Measurements from ENCODE around the gene LRRN2. TPM values are rescaled to one million over a fixed set of nuclear protein-coding genes. Genes with fewer than 3 reads are reported as not detected.

The LRRN2 gene
- total RNA-seq, 2 donors from 2014 or later = 11.4 to 16.2 TPM

DNA sequence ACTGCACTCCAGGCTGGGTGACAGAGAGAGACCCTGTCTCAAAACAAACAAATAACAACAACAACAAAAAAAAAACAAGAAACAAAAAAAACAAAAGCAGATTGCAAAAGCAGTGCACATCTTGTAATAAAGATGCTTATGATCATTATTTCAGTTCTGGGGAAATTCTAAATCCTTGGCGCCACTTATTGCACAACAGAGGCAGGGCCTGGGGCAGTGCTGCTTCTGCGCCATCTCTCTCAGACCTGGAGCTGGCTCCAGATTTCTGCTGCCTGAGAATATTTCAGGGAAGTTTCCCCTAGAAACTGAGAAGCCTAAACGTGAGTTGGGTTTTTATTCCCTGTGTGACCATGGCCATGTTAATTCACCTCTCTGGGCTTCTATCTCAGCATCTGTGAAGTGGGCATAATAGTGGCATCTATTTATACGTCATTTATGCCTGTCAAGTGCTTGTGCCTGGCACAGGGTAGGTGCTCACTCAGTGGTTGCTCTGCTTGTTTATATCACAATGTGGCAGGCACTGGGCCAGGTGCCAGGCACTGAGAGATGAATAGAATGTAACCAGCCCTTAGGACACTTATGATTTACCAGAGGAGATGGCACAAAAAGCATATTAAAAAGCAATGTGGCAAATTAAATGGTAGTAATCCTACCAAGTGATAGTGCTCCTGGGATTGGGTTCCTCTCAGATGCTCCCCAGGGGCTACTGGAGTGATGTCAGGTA, 101.5 kb downstream of the LRRN2 start:
- no peaks in the 10 kb centered on the region for H3K4me1 ChIP-seq (ENCODE audit: control insufficient read depth, insufficient read depth, low read length)
- H3K4me3 ChIP-seq (ENCODE audit: low read length) = no peak overlapping the region
- H3K27ac ChIP-seq (ENCODE audit: low read depth, low read length) = no peak overlapping the region
- no peaks in the 10 kb centered on the region for H3K36me3 ChIP-seq (ENCODE audit: control insufficient read depth, insufficient read depth, low read length)
- H3K27me3 ChIP-seq (ENCODE audit: control insufficient read depth, insufficient read depth, low read length, poor library complexity, severe bottlenecking) = no peaks in the 10 kb centered on the region
- H3K9me3 Mint-ChIP-seq = no peaks in the 10 kb centered on the region
- 90 to 91% methylated on average over 4 of the region's 4 CpGs for WGBS, 2 experiments (ENCODE audit: insufficient coverage in 1 of 2, insufficient read length in 1 of 2)
- no peaks in the 10 kb centered on the region for H3K9me3 ChIP-seq (ENCODE audit: control insufficient read depth, low read length)
- H3K27ac Mint-ChIP-seq = no peak overlapping the region
- no peak overlapping the region for H3K9ac ChIP-seq (ENCODE audit: extremely low read depth, low read length, poor library complexity, severe bottlenecking)
- no peaks in the 10 kb centered on the region for H3K27me3 Mint-ChIP-seq (ENCODE audit: insufficient read depth)
- H3K36me3 Mint-ChIP-seq (ENCODE audit: low read depth) = no peaks in the 10 kb centered on the region
- no peaks in the 10 kb centered on the region for H3K4me1 Mint-ChIP-seq
- H3K4me3 Mint-ChIP-seq = no peak overlapping the region
- no peak for TF ChIP-seq CTCF (conservative IDR thresholded peaks at IDR 0.05)
- no peak for DNase-seq

GRCh38 chr1:204581759-204582158, 103.8 kb downstream of the LRRN2 start:
- no peak overlapping the region for H3K27ac Mint-ChIP-seq
- no peaks in the 10 kb centered on the region for H3K36me3 Mint-ChIP-seq (ENCODE audit: low read depth)
- H3K4me3 Mint-ChIP-seq = no peak overlapping the region
- H3K36me3 ChIP-seq (ENCODE audit: control insufficient read depth, insufficient read depth, low read length) = no peaks in the 10 kb centered on the region
- H3K4me3 ChIP-seq (ENCODE audit: low read length) = no peak overlapping the region
- no peaks in the 10 kb centered on the region for H3K27me3 ChIP-seq (ENCODE audit: control insufficient read depth, insufficient read depth, low read length, poor library complexity, severe bottlenecking)
- H3K9me3 Mint-ChIP-seq = no peaks in the 10 kb centered on the region
- DNase-seq = no peak
- H3K9ac ChIP-seq (ENCODE audit: extremely low read depth, low read length, poor library complexity, severe bottlenecking) = no peak overlapping the region
- TF ChIP-seq CTCF (conservative IDR thresholded peaks at IDR 0.05) = no peak
- no peaks in the 10 kb centered on the region for H3K4me1 ChIP-seq (ENCODE audit: control insufficient read depth, insufficient read depth, low read length)
- no peaks in the 10 kb centered on the region for H3K27me3 Mint-ChIP-seq (ENCODE audit: insufficient read depth)
- 90 to 95% methylated on average over 1 to 2 of the region's 3 CpGs for WGBS, 2 experiments (ENCODE audit: insufficient coverage in 1 of 2, insufficient read length in 1 of 2)
- no peaks in the 10 kb centered on the region for H3K9me3 ChIP-seq (ENCODE audit: control insufficient read depth, low read length)
- peaks cover 4% of the 10 kb centered on the region for H3K4me1 Mint-ChIP-seq
- no peak overlapping the region for H3K27ac ChIP-seq (ENCODE audit: low read depth, low read length)

DNA sequence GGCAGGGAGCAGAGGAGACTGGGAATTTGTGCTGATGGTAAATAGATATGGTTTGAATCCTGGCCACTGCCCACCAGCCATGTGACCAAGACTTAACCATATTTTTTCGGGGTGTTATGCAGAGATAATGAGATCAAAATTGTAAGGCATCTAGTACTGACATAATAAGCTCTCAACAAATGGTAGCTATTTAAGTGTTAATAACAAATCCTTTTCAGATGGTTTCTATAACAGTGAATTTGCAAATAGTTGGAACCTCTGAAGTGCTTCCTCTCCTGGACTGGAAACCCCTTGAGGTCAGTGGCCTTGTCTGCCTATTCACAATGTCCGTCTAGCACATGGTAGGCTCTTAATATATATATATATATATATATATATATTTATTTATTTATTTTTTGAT, 104.7 kb downstream of the LRRN2 start:
- H3K9me3 Mint-ChIP-seq = no peaks in the 10 kb centered on the region
- Histone ChIP-seq H3K9me3 (ENCODE audit: control insufficient read depth, low read length) (no peaks in the 10 kb centered on the region), H3K9ac (ENCODE audit: extremely low read depth, low read length, poor library complexity, severe bottlenecking) (no peak overlapping the region), H3K4me1 (ENCODE audit: control insufficient read depth, insufficient read depth, low read length) (no peaks in the 10 kb centered on the region), H3K36me3 (ENCODE audit: control insufficient read depth, insufficient read depth, low read length) (no peaks in the 10 kb centered on the region), H3K4me3 (ENCODE audit: low read length) (no peak overlapping the region), H3K27ac (ENCODE audit: low read depth, low read length) (no peak overlapping the region), H3K27me3 (ENCODE audit: control insufficient read depth, insufficient read depth, low read length, poor library complexity, severe bottlenecking) (no peaks in the 10 kb centered on the region)
- peaks cover 13% of the 10 kb centered on the region for H3K4me1 Mint-ChIP-seq
- peaks cover 2% of the 10 kb centered on the region for H3K27me3 Mint-ChIP-seq (ENCODE audit: insufficient read depth)
- H3K4me3 Mint-ChIP-seq = no peak overlapping the region
- H3K36me3 Mint-ChIP-seq (ENCODE audit: low read depth) = no peaks in the 10 kb centered on the region
- H3K27ac Mint-ChIP-seq = no peak overlapping the region
- TF ChIP-seq CTCF (conservative IDR thresholded peaks at IDR 0.05) = no peak
- no peak for DNase-seq
- 92% methylated on average over 1 of the region's 2 CpGs; no CpG with 5 or more reads in 1 of the 2 experiments for WGBS, 2 experiments (ENCODE audit: insufficient coverage in 1 of 2, insufficient read length in 1 of 2)
